Activated naive CD4-positive, alpha-beta T cell treated with anti-CD3 and anti-CD28 coated beads, Interleukin-2, amount 10 ng/mL, durations not matched to agents 7 days and 5 days (primary cell): ENCODE results near the gene NLRP6.
A peak's percentile ranks its signal among the peaks of the same experiment; 100 is the strongest.
"Not testable (repeated sequence)": the region's sequence is repeated elsewhere in the genome, so short reads cannot be mapped to it uniquely, and the experiment has no call there.

Source experiments
- CTCF ChIA-PET: fragments of 350-600 bp; sonication (Branson Sonifier 250); formaldehyde crosslinking; loops from one replicate; lab custom pipeline; 2021; ENCODE audit warnings: antibody characterized with exemption; lab: Charles Lee
- DNase-seq: peaks from one replicate; pipeline ENCODE4 v3.0.0-alpha.2; 2020
- H3K27ac Mint-ChIP-seq: one replicate; pipeline ENCODE4 v1.8.0; 2021; ENCODE audit warnings: mild to moderate bottlenecking, moderate library complexity, mixed read lengths
- H3K27me3 Mint-ChIP-seq: one replicate; pipeline ENCODE4 v1.8.0; 2021; ENCODE audit warnings: mild to moderate bottlenecking, mixed read lengths
- H3K36me3 Mint-ChIP-seq: one replicate; pipeline ENCODE4 v1.8.0; 2021; ENCODE audit warnings: mixed read lengths
- H3K4me1 Mint-ChIP-seq: one replicate; pipeline ENCODE4 v1.8.0; 2021; ENCODE audit warnings: mixed read lengths
- H3K4me3 Mint-ChIP-seq: one replicate; pipeline ENCODE4 v1.8.0; 2021; ENCODE audit warnings: mild to moderate bottlenecking, moderate library complexity, mixed read lengths
- H3K9me3 Mint-ChIP-seq: one replicate; pipeline ENCODE4 v1.8.0; 2021; ENCODE audit warnings: mixed read lengths

The NLRP6 gene

GRCh38 chr11:316891-317301 is 38.7 kb downstream of the NLRP6 start:
- no peak for DNase-seq
- Mint-ChIP-seq H3K9me3 (no peaks in the 10 kb centered on the region), H3K27ac (peak overlapping the region; percentile 97), H3K4me1 (peaks cover 39% of the 10 kb centered on the region), H3K4me3 (peak overlapping the region; percentile 83), H3K36me3 (peaks cover 49% of the 10 kb centered on the region), H3K27me3 (peaks cover 12% of the 10 kb centered on the region)
- CTCF ChIA-PET = interaction anchor here (0.9 to 3.4 kb wide), 5 partner anchors 10 to 202 kb away, joined by 3 to 15 read pairs (median 12); partner anchors contain the start of gene IFITM2

DNA sequence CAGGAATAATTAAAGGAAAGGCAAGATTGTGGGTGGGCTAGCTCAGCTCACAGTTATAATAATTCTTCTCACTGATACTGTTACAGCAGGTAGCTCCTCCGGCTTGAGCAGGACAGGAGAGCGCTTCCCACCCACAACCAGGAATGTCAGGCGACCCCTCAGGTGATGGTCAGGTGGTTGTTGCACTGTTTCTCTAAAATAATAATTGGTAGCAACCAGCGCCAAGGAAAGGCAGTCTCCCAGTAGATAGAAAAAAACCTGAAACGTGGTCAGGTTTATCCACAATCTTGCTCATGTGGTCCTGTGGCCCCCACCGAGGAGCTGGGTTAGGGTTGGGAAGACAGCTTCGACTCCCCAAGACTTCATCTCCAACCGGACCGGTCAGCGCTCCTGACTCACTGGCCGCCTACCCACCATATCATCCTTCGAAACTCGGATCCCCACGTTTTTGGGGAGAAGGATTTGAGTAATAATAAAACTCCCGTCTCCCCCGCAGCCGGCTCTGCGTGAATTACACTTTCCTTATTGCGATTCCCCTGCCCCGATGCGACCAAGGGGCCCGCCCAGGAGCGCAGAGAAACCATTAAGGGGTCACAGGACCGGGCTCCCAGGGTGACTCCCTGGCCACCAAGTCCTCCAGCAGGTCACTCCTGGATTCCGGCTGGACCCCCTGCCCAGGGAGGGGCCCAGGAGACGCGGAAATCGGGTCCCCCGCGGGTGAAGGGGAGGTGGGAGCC is 39.6 kb downstream of the NLRP6 start:
- not testable (repeated sequence) for H3K9me3 Mint-ChIP-seq
- peak; percentile 30 for DNase-seq
- H3K27ac Mint-ChIP-seq = peak overlapping the region; percentile 97
- CTCF ChIA-PET = interaction anchor here (0.9 to 3.4 kb wide), 5 partner anchors 11 to 201 kb away, joined by 3 to 15 read pairs (median 12); partner anchors contain the start of gene IFITM2
- peaks cover 12% of the 10 kb centered on the region for H3K27me3 Mint-ChIP-seq
- peaks cover 36% of the 10 kb centered on the region for H3K4me1 Mint-ChIP-seq
- H3K36me3 Mint-ChIP-seq = peaks cover 49% of the 10 kb centered on the region
- peak overlapping the region; percentile 83 for H3K4me3 Mint-ChIP-seq

DNA sequence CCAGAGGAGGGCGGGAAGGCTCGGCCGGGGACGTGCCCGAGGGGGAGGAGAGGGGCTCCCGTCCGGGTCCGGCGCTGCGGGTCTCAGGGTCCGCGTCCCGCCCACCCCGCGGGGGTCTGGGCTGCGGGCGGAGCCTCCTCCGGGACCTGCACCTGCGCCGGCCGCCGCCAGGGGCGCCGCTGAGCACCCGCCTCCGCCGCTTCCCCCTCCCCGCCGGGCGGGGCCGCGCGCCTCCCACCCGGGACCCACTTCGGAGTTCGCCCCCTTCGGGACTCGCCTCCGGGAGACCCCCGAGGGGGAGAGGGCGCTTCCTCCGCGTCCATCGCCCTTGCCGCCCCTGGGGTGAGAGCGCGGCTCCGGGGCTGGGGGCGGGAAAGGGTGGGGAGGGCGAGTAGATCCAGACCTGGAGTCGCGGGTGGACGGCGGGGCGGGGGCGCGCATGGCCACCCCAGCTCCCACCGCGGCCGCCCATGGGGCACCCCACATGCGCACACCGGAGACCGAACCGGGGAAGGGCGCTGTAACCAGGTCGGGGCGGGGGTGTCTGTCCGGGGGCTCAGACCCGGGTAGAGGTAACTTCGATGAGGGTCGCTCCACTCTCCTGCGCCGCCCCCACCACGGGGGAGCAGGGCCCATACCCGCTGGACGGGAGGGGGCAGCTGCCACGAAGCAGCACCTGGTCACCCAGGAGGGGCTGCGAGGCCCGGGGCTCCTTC is 40.4 kb downstream of the NLRP6 start:
- H3K4me3 Mint-ChIP-seq = peak overlapping the region; percentile 72
- peaks cover 12% of the 10 kb centered on the region for H3K27me3 Mint-ChIP-seq
- H3K4me1 Mint-ChIP-seq = peaks cover 30% of the 10 kb centered on the region
- peak; percentile 28 for DNase-seq
- peaks cover 45% of the 10 kb centered on the region for H3K36me3 Mint-ChIP-seq
- H3K9me3 Mint-ChIP-seq, H3K27ac Mint-ChIP-seq: not testable (repeated sequence)
- CTCF ChIA-PET = interaction anchor here (1.1 to 2.2 kb wide), 2 partner anchors 9 to 37 kb away, joined by 6 to 15 read pairs; no protein-coding TSS in a partner anchor

DNA sequence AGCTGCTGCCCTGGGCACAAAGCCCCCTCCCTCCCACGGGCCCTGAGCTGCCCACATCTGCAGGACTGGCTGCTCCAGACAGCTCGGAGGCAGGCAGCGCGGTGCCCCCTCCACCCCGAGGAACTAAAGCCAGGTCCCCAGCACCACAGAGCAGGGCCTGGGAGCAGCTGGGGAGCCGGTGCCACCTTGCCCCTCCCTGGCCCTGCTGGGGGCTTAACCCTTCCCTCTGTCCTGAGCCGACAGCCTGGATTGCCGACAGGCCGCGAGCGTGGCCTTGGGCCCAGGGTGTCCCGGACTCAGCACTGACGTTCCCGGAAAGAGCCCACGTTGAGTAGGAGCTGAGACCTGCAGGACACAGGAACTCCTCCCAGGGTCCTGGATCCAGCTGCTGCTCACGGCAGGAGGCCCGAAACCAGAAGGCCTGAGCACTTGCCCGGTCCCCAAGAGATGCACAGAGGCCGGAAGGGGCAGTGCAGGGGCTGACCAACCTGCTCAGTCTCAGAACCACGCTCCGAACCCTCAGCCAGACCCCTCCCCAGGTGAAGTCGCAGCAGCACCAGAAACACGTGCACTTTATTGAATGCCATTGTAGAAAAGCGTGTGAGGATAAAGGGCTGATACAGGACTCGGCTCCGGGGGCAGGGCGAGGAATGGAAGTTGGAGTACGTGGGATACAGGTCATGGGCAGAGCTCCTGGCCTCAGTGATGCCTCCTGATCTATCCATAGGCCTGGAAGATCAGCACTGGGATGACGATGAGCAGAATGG is 41.1 kb downstream of the NLRP6 start:
- Mint-ChIP-seq H3K36me3 (peaks cover 38% of the 10 kb centered on the region), H3K27me3 (peaks cover 12% of the 10 kb centered on the region), H3K4me1 (peaks cover 33% of the 10 kb centered on the region), H3K4me3 (peak overlapping the region; percentile 72), H3K27ac (peak overlapping the region; percentile 83)
- peak; percentile 47 for DNase-seq
- CTCF ChIA-PET = interaction anchor here (1.1 kb wide), 1 partner anchor 9 kb away, joined by 6 read pairs; no protein-coding TSS in a partner anchor
- not testable (repeated sequence) for H3K9me3 Mint-ChIP-seq

DNA sequence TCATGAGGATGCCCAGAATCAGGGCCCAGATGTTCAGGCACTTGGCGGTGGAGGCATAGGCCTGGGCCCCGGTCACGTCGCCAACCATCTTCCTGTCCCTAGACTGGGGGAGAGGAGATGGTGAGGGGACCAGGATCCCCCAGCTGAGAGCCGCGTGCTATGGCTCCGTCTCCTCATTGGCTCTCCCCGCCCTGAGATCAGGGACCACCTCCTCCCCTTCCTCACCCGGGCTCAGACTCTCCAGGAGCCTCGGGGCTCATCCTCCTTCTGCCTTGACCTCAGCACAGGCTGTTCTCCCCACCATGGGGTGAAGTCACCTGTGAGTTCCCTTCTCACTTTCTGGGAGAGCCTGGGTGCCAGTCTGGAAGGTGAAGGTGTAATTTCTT is 41.7 kb downstream of the NLRP6 start:
- Mint-ChIP-seq H3K36me3 (peaks cover 32% of the 10 kb centered on the region), H3K4me1 (peaks cover 39% of the 10 kb centered on the region), H3K27ac (peak overlapping the region; percentile 83), H3K4me3 (peak overlapping the region; percentile 72), H3K27me3 (peaks cover 12% of the 10 kb centered on the region)
- CTCF ChIA-PET, DNase-seq, H3K9me3 Mint-ChIP-seq: not testable (repeated sequence)

DNA sequence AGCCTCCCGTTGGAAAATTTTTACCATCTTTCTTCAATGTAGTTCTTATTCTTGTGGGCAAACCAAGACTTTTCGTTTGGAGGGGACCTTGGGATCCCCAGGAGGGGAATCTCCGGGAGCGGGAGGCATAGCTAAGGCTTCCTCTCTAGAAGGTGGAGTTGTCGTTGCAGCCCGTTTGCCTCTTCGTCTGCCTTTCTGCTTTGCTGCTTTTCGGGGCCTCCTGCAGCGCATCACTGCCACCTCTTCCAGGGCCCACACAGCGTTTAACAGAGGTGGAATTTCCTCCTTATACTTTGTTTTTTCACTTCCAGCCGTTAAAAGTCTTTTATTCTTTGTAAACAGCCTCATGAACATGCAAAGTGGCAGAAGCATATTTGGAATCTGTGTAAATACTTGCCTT is 45.9 kb downstream of the NLRP6 start:
- H3K27ac Mint-ChIP-seq = no peak overlapping the region
- peaks cover 64% of the 10 kb centered on the region for H3K4me1 Mint-ChIP-seq
- no peaks in the 10 kb centered on the region for H3K9me3 Mint-ChIP-seq
- peaks cover 12% of the 10 kb centered on the region for H3K27me3 Mint-ChIP-seq
- H3K4me3 Mint-ChIP-seq = no peak overlapping the region
- no peak for DNase-seq
- peaks cover 10% of the 10 kb centered on the region for H3K36me3 Mint-ChIP-seq
- CTCF ChIA-PET = no interaction called here

DNA sequence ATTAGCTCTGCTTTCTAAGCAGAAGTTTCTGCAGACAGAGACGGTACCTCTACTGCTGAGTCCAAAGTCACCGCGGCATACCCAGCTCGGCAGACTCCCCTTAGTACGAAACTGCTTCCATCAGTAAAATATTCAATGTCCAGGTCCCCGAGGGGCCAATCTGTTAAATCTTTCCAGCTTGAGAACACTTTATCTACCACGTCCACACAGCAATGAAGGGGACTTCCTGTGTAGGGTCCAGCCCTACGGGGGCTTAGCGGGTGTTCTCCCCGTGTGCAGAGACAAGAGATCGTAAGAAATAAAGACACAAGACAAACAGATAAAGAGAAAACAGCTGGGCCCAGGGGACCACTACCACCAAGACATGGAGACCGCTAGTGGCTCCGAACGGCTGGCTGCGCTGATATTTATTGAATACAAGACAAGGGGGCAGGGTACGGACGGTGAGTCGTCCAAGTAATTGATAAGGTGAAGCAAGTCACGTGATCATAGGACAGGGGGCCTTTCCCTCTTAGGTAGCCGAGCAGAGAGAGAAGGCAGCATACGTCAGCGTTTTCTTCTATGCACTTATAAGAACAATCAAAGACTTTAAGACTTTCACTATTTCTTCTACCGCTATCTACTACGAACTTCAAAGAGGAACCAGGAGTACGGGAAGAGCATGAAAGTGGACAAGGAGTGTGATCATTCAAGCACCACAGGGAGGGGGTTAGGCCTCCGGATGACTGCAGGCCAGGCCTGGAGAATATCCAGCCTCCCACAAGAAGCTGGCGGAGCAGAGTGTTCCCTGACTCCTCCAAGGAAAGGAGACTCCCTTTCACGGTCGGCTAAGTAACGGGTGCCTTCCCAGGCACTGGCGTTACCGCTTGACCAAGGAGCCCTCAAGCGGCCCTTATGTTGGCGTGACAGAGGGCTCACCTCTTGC is 46.6 kb downstream of the NLRP6 start:
- H3K4me3 Mint-ChIP-seq, DNase-seq, H3K27ac Mint-ChIP-seq, H3K27me3 Mint-ChIP-seq, H3K9me3 Mint-ChIP-seq, CTCF ChIA-PET, H3K36me3 Mint-ChIP-seq: not testable (repeated sequence)
- H3K4me1 Mint-ChIP-seq = peaks cover 66% of the 10 kb centered on the region

DNA sequence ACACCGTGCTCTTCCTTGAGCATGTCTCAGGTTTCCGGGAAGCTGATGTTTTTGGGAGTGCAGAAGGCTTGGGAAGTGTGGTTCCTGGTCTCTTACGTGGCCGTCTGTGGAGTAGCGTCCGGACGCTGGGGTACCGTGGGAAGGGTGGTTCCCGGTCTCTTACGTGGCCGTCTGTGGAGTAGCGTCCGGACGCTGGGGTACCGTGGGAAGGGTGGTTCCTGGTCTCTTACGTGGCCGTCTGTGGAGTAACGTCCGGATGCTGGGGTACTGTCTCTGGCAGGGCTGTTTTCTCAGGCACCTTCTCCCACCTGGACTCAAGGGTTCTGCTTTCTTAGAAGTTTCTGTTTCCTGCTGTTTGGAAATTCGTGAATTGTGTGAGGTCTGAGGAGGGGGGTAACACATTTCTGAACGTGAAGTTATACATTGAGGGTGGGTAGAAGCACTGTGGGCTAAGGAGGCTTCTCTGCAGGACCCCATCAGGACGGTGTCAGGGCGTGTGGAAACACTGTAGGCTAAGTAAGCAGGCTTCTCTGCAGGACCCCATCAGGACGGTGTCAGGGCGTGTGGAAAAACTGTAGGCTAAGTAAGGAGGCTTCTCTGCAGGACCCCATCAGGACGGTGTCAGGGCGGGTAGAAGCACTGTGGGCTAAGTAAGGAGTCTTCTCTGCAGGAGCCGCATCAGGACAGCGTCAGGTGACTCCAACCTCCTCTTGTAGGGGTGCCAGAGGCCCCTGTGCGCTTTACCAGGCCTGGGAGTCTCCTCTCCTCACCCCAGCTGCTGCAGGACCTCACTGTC is 47.8 kb downstream of the NLRP6 start:
- no peak for DNase-seq
- Mint-ChIP-seq H3K9me3 (no peaks in the 10 kb centered on the region), H3K4me1 (peaks cover 66% of the 10 kb centered on the region), H3K36me3 (no peaks in the 10 kb centered on the region), H3K27me3 (peaks cover 8% of the 10 kb centered on the region), H3K4me3 (peak overlapping the region; percentile 53), H3K27ac (peak overlapping the region; percentile 94)
- CTCF ChIA-PET = interaction anchor here (1.0 kb wide), 1 partner anchor 20 kb away, joined by 3 read pairs; no protein-coding TSS in a partner anchor

DNA sequence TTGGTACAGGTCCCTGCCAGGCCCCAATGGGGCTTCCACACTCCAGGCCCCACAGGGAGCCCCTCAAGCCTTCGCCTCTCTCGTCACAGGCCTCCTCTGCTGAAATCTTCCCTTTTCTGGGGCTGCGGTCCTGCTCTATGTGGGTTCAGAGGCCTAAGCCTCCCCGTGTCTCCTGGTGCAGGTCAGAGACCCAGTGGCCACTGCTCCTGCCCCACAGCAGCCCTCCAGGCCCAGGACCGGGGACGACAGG is 48.3 kb downstream of the NLRP6 start:
- no peak for DNase-seq
- H3K27ac Mint-ChIP-seq = peak overlapping the region; percentile 94
- H3K36me3 Mint-ChIP-seq = no peaks in the 10 kb centered on the region
- H3K4me1 Mint-ChIP-seq = peaks cover 71% of the 10 kb centered on the region
- CTCF ChIA-PET = interaction anchor here (1.0 kb wide), 1 partner anchor 20 kb away, joined by 3 read pairs; no protein-coding TSS in a partner anchor
- H3K4me3 Mint-ChIP-seq = peak overlapping the region; percentile 53
- H3K27me3 Mint-ChIP-seq = peaks cover 13% of the 10 kb centered on the region
- no peaks in the 10 kb centered on the region for H3K9me3 Mint-ChIP-seq

DNA sequence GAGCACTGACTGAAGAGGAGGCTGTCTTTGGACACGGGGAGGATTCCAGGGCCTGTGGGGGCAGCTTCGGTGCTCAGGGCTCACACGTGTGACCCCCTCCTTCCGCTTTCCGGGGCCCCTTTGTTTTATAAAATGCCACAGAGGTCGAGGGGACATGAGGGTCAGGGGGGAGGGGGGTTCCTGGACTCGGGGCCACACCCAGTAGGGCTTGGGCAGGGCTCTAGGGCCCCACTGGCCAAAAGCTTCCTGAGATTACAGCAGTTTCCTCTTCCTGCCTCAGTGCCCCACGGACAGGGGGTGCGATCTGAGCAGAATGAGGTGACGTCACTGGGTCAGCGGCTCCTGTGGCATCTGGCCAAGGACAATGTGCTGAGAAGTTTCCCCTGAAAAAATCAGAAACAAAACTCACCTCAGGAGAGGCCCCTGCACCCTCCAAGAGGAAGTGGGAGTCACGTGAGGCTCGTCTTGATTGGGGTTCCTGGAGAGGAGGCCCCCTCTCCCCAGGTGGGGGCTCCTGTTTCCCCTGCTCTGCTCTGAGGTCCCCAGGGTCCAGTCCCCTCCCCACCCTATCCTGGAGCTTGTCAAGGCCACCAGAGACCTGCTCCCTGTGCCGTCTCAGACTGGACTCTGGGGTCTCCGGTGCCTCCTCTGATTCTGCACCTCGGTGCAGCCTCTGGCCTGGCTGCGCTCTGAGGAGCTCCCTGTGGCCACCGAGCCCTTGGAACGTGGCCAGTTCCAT is 48.8 kb downstream of the NLRP6 start:
- H3K36me3 Mint-ChIP-seq = no peaks in the 10 kb centered on the region
- peaks cover 76% of the 10 kb centered on the region for H3K4me1 Mint-ChIP-seq
- H3K27ac Mint-ChIP-seq = peak overlapping the region; percentile 94
- H3K9me3 Mint-ChIP-seq = no peaks in the 10 kb centered on the region
- CTCF ChIA-PET = interaction anchor here (1.0 to 1.3 kb wide), 2 partner anchors 21 to 76 kb away, joined by 3 to 6 read pairs; no protein-coding TSS in a partner anchor
- peaks cover 18% of the 10 kb centered on the region for H3K27me3 Mint-ChIP-seq
- peak; percentile 70 for DNase-seq
- H3K4me3 Mint-ChIP-seq = peak overlapping the region; percentile 53

GRCh38 chr11:327581-327923 is 49.3 kb downstream of the NLRP6 start:
- H3K27me3 Mint-ChIP-seq = peaks cover 22% of the 10 kb centered on the region
- peak overlapping the region; percentile 94 for H3K27ac Mint-ChIP-seq
- CTCF ChIA-PET = interaction anchor here (1.3 kb wide), 1 partner anchor 77 kb away, joined by 6 read pairs; no protein-coding TSS in a partner anchor
- H3K4me1 Mint-ChIP-seq = peaks cover 77% of the 10 kb centered on the region
- H3K36me3 Mint-ChIP-seq = no peaks in the 10 kb centered on the region
- no peaks in the 10 kb centered on the region for H3K9me3 Mint-ChIP-seq
- peak overlapping the region; percentile 34 for H3K4me3 Mint-ChIP-seq
- DNase-seq = no peak

DNA sequence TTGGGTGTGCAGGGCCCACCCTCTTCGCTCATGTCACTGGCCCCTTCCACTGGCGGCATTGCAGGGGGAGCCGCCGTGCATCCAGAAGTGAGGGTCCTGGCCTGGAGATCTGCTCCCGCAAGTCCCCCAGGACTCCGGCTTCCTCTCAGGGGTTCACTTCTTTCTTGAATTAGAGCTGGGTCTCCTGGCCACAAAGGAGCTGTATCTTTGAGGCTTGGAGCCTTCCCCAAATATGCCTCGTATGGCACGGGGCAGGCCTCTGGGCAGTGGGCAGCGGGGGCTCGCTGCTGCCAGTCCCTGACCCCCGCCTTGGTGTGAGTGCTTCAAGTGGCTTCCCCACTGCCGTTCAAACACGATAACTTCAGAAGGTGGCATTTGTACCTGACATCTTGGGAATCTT is 49.8 kb downstream of the NLRP6 start:
- CTCF ChIA-PET = interaction anchor here (1.3 kb wide), 1 partner anchor 77 kb away, joined by 6 read pairs; no protein-coding TSS in a partner anchor

More for the DNA sequence above, 49.8 kb downstream of the NLRP6 start:
- Mint-ChIP-seq H3K4me1 (peaks cover 81% of the 10 kb centered on the region), H3K27me3 (peaks cover 27% of the 10 kb centered on the region), H3K9me3 (no peaks in the 10 kb centered on the region), H3K36me3 (no peaks in the 10 kb centered on the region), H3K27ac (peak overlapping the region; percentile 79), H3K4me3 (no peak overlapping the region)
- no peak for DNase-seq
